H1 (cell line): ENCODE results near the gene INPP5B. TPM values are rescaled to one million over a fixed set of nuclear protein-coding genes. Genes with fewer than 3 reads are reported as not detected.

Experiments
- ASH2L ChIP-seq: fragments of 200-600, 300-600 bp; sonication (generic); IDR thresholded peaks from one replicate; pipeline ENCODE4 v1.7.1; 2017; ENCODE audit warnings: low read length
- BCL11A ChIP-seq, 2 experiments: IDR thresholded peaks; one replicate each; pipeline ENCODE4 v1.6.1; 2011; ENCODE audit warnings: low read depth in 2 of 2, low read length in 2 of 2, mild to moderate bottlenecking in 2 of 2
- CBX5 ChIP-seq: fragments of 300-800, 300-1000 bp; sonication (generic); IDR thresholded peaks from 2 replicates; pipeline ENCODE4 v1.7.1; 2016; ENCODE audit warnings: antibody characterized with exemption, low read length, low read depth
- CEBPB ChIP-seq: IDR thresholded peaks from 2 replicates; pipeline ENCODE4 v1.6.1; 2012; ENCODE audit warnings: low read depth, low read length
- EP300 ChIP-seq, 2 experiments: IDR thresholded peaks; 1 replicate in 1 of 2; 2 replicates in 1 of 2; pipeline ENCODE4 v1.6.1; 2011 to 2012; ENCODE audit warnings: low read depth in 2 of 2, low read length in 2 of 2, mild to moderate bottlenecking in 2 of 2, borderline replicate concordance in 1 of 2, inconsistent platforms in 1 of 2, moderate library complexity in 1 of 2
- GTF2F1 ChIP-seq: IDR thresholded peaks from 2 replicates; pipeline ENCODE4 v1.6.1; 2012; ENCODE audit warnings: low read depth, low read length, improper control_type of control experiment, borderline replicate concordance
- JUN ChIP-seq: IDR thresholded peaks from 2 replicates; pipeline ENCODE4 v1.6.1; 2011; ENCODE audit warnings: low read depth, mild to moderate bottlenecking, improper control_type of control experiment, low read length
- KDM4A ChIP-seq: IDR thresholded peaks from one replicate; pipeline ENCODE4 v1.7.1; 2012; ENCODE audit warnings: low read depth, mild to moderate bottlenecking, moderate library complexity, low read length, inconsistent platforms; ENCODE audit not compliant: severe bottlenecking
- NANOG ChIP-seq: IDR thresholded peaks from 2 replicates; pipeline ENCODE4 v1.6.1; 2011; ENCODE audit warnings: low read length, low read depth, mild to moderate bottlenecking, inconsistent platforms; ENCODE audit not compliant: insufficient read depth, poor library complexity, severe bottlenecking
- POLR2A ChIP-seq, 2 experiments: IDR thresholded peaks; 1 replicate in 1 of 2; 2 replicates in 1 of 2; pipeline ENCODE4 v1.6.1; 2011; ENCODE audit warnings: low read depth in 2 of 2, low read length in 2 of 2, mild to moderate bottlenecking in 2 of 2; ENCODE audit errors: control extremely low read depth in 1 of 2
- POU5F1 ChIP-seq: IDR thresholded peaks from 2 replicates; pipeline ENCODE4 v1.6.1; 2011; ENCODE audit warnings: low read depth, mild to moderate bottlenecking, low read length, moderate library complexity
- RAD21 ChIP-seq, 2 experiments: IDR thresholded peaks in 1 of 2; conservative IDR thresholded peaks in 1 of 2; 2 replicates each; pipeline ENCODE4 v1.6.1; 2011; ENCODE audit warnings: low read depth in 2 of 2, low read length in 2 of 2, improper control_type of control experiment in 1 of 2, inconsistent platforms in 1 of 2, mild to moderate bottlenecking in 1 of 2, moderate library complexity in 1 of 2
- SIN3A ChIP-seq, 2 experiments: IDR thresholded peaks in 1 of 2; conservative IDR thresholded peaks in 1 of 2; 2 replicates each; pipeline ENCODE4 v1.6.1; 2011 to 2012; ENCODE audit warnings: low read length in 2 of 2, improper control_type of control experiment in 1 of 2, low read depth in 1 of 2, mild to moderate bottlenecking in 1 of 2
- SP1 ChIP-seq: IDR thresholded peaks from 2 replicates; pipeline ENCODE4 v1.6.1; 2011; ENCODE audit warnings: low read depth, low read length
- TAF7 ChIP-seq: optimal IDR thresholded peaks from 2 replicates; pipeline ENCODE3; 2011; ENCODE audit warnings: low read depth, mild to moderate bottlenecking, inconsistent platforms, low read length, moderate library complexity, borderline replicate concordance
- TBP ChIP-seq: IDR thresholded peaks from 2 replicates; pipeline ENCODE4 v1.6.1; 2011; ENCODE audit warnings: low read depth, low read length, improper control_type of control experiment
- TCF12 ChIP-seq: IDR thresholded peaks from 2 replicates; pipeline ENCODE4 v1.6.1; 2011; ENCODE audit warnings: low read depth, mild to moderate bottlenecking, low read length
- TEAD4 ChIP-seq: IDR thresholded peaks from 2 replicates; pipeline ENCODE4 v1.6.1; 2012; ENCODE audit warnings: low read depth, low read length, inconsistent platforms, mixed read lengths
- YY1 ChIP-seq: IDR thresholded peaks from 2 replicates; pipeline ENCODE4 v1.6.1; 2011; ENCODE audit warnings: low read depth, mild to moderate bottlenecking, low read length
- ZNF274 ChIP-seq: IDR thresholded peaks from 2 replicates; pipeline ENCODE4 v1.7.0; 2012; ENCODE audit warnings: low read length, borderline replicate concordance; ENCODE audit errors: extremely low read depth
- polyA plus RNA-seq, 7 experiments: library from polyadenylated mRNA; depleted of rRNA in 3 of 7; stranded (reverse) in 5 of 7; unstranded in 2 of 7; fragments of >200 nt in 5 of 7; fragments of 200-250 nt in 2 of 7; gene quantifications; 1 replicate in 5 of 7; 2 replicates in 1 of 7; 4 replicates in 1 of 7; pipeline versions ENCODE4 v1.2.1 to v1.2.3, GENCODE V29; 2011 to 2013; ENCODE audit warnings: missing spikeins in 2 of 7, mixed read lengths in 2 of 7
- total RNA-seq: library from RNA; stranded (reverse); fragmentation: NEBNext Ultra II Directional; extraction: Animal tissue kit (Norgen Biotek cat#: 25700); gene quantifications from 2 replicates; pipeline ENCODE4 v1.2.1, GENCODE V29; 2021
- TF ChIP-seq, protein P1 (sequence below): IDR thresholded peaks from 2 replicates; pipeline ENCODE4 v1.6.1; 2011; ENCODE audit warnings: low read depth, mild to moderate bottlenecking, low read length; ENCODE audit not compliant: insufficient read depth
- TF ChIP-seq, protein P2 (sequence below): IDR thresholded peaks from 2 replicates; pipeline ENCODE4 v1.6.1; 2012; ENCODE audit warnings: inconsistent platforms

Gene INPP5B
- total and polyA plus RNA-seq, 2 of the 8 experiments (the other 6 are each of a cell fraction or from before 2014, with no cell fraction given) = 14.0 to 23.7 TPM

DNA sequence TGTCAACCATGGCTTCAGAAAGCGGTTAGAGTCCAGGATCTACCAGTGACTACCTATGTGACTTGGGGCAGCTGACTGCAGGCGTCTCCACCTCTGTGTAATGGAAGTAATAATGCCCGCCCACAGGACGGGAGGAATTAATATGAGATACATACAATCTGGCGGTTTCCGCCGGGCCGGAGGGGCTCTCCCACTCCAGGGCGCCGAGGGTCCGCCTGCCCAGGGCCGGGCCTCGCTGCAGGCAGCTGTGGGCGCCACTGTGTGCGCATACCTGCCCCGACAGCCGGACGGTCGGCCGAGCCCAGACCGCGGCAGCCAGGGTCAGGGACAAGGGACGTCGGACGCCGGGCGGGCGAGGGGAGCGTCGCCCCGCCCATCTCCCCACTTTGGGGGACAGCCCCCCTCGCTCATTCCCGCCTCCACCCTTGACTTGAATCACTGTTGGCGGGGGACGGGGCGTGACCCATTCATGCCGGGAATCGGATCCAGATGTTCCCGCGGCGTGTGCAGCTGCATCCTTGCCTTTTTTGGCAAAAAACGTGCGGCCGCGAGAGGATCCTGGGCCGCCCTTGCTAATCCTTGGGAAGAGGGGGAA is 49.0 kb upstream of the INPP5B start (continued):
- TF ChIP-seq CBX5 (no peak), BCL11A (IDR thresholded peaks at IDR 0.05; ENCODE audit: low read depth in 2 of 2, low read length in 2 of 2) (no peak), CEBPB (no peak), TEAD4 (peak; percentile 65; the same call in 1 of the 2 replicates), JUN (0 out of 2 replicates have a peak, but pooled peaks have one; percentile 2), YY1 (0 out of 2 replicates have a peak, but pooled peaks have one; percentile 7), POLR2A (IDR thresholded peaks at IDR 0.05; ENCODE audit: control extremely low read depth in 1 of 2, low read depth in 2 of 2, low read length in 2 of 2) (peak; percentile 87 to 90), POU5F1 (no peak), SP1 (peak; percentile 71), SIN3A (conservative IDR thresholded peaks at IDR 0.05 in 1 of 2, IDR thresholded peaks at IDR 0.05 in 1 of 2; ENCODE audit: low read depth in 1 of 2, low read length in 2 of 2) (peak in 1 of 2 experiments; percentile 61; a peak in 1 of 4 replicates), NANOG (peak; percentile 55), TAF7 (peak; percentile 73), TCF12 (peak; percentile 84; the same call in 1 of the 2 replicates), KDM4A (peak; percentile 31), ASH2L (peak; percentile 56), TBP (peak; percentile 82), EP300 (IDR thresholded peaks at IDR 0.05; ENCODE audit: borderline replicate concordance in 1 of 2, low read depth in 2 of 2, low read length in 2 of 2) (peak in 1 of 2 experiments; percentile 75; a peak in 1 of 3 replicates), ZNF274 (no peak), GTF2F1 (peak; percentile 48; the same call in 1 of the 2 replicates), RAD21 (IDR thresholded peaks at IDR 0.05 in 1 of 2, conservative IDR thresholded peaks at IDR 0.05 in 1 of 2; ENCODE audit: low read depth in 2 of 2, low read length in 2 of 2) (peak in 1 of 2 experiments; percentile 0; a peak in 1 of 4 replicates)
- TF ChIP-seq, protein P1, sequence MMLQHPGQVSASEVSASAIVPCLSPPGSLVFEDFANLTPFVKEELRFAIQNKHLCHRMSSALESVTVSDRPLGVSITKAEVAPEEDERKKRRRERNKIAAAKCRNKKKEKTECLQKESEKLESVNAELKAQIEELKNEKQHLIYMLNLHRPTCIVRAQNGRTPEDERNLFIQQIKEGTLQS = no peak
- TF ChIP-seq, protein P2, sequence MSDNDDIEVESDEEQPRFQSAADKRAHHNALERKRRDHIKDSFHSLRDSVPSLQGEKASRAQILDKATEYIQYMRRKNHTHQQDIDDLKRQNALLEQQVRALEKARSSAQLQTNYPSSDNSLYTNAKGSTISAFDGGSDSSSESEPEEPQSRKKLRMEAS = peak; percentile 77; the same call in 1 of the 2 replicates
